GM06990 (cell line): Measurements from ENCODE around the gene ADAMTS16.

ENCODE experiments used
- DNase-seq: peaks from one replicate; pipeline ENCODE4 v3.0.0-alpha.2; 2011; ENCODE audit not compliant: insufficient read length; ENCODE audit errors: extremely low read depth
- H3K27me3 ChIP-seq: replicated peaks from 2 replicates; pipeline ENCODE4 v1.6.0; 2011; ENCODE audit warnings: low read length; ENCODE audit not compliant: control insufficient read depth, insufficient read depth
- H3K36me3 ChIP-seq: 2 replicates; pipeline ENCODE4 v1.5.1; 2011; ENCODE audit warnings: low read length; ENCODE audit not compliant: control insufficient read depth, insufficient read depth
- H3K4me3 ChIP-seq: replicated peaks from 2 replicates; pipeline ENCODE4 v1.5.1; 2011; ENCODE audit warnings: low read depth, mild to moderate bottlenecking, control low read depth, low read length
- CTCF ChIP-seq: IDR thresholded peaks from 2 replicates; pipeline ENCODE4 v1.5.1; 2011; ENCODE audit warnings: low read length, control low read depth, mild to moderate bottlenecking, inconsistent platforms; ENCODE audit not compliant: insufficient read depth, poor library complexity, severe bottlenecking

The ADAMTS16 gene

GRCh38 chr5:5360363-5360940 lies 220.3 kb downstream of the ADAMTS16 start:
- DNase-seq = no peak
- no peaks in the 10 kb centered on the region for H3K27me3 ChIP-seq
- H3K36me3 ChIP-seq = no peaks in the 10 kb centered on the region
- TF ChIP-seq CTCF = no peak
- no peak overlapping the region for H3K4me3 ChIP-seq

GRCh38 chr5:5360941-5361520 lies 220.9 kb downstream of the ADAMTS16 start:
- Histone ChIP-seq H3K36me3 (no peaks in the 10 kb centered on the region), H3K27me3 (no peaks in the 10 kb centered on the region), H3K4me3 (no peak overlapping the region)
- no peak for TF ChIP-seq CTCF
- DNase-seq = no peak

GRCh38 chr5:5363045-5363444 lies 222.9 kb downstream of the ADAMTS16 start:
- TF ChIP-seq CTCF = no peak
- Histone ChIP-seq H3K27me3 (no peaks in the 10 kb centered on the region), H3K4me3 (no peak overlapping the region), H3K36me3 (no peaks in the 10 kb centered on the region)
- DNase-seq = no peak

- TF ChIP-seq CTCF = no peak
- no peaks in the 10 kb centered on the region for H3K27me3 ChIP-seq
- no peak overlapping the region for H3K4me3 ChIP-seq
- H3K36me3 ChIP-seq = no peaks in the 10 kb centered on the region
- no peak for DNase-seq
Measured at GRCh38 chr5:5364932-5365331, 224.8 kb downstream of the ADAMTS16 start.

- Histone ChIP-seq H3K27me3 (no peaks in the 10 kb centered on the region), H3K36me3 (no peaks in the 10 kb centered on the region), H3K4me3 (no peak overlapping the region)
- TF ChIP-seq CTCF = no peak
- no peak for DNase-seq
Measured at GRCh38 chr5:5367739-5368138, 227.6 kb downstream of the ADAMTS16 start.
